ENCODE results near the gene TICAM2.

TICAM2 gene

DNA sequence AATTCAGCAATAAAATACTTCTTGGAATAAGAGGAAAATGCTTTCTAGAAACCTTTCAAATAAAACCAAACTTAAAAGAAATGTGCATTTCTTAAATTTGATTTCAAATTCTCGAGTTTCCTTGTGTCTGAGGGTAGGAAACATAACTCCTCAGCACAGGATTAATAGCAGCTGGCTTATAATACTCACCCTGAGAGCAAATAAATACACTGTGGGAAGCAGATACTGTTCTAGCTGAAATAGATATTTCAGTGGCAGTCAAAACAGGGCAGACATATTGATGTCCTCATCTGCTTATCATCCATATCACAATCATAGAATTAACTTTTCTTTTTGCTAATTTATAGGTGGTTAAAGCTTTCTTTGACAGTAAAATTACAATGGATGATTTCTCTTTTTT, 33.6 kb downstream of the TICAM2 start:
- no peak overlapping the region for H3K27ac Mint-ChIP-seq
- H3K4me1 Mint-ChIP-seq (ENCODE audit: low read depth), result no peaks in the 10 kb centered on the region
- no peak for DNase-seq
- H3K27me3 Mint-ChIP-seq, result peaks cover 10% of the 10 kb centered on the region
- H3K4me3 Mint-ChIP-seq, result no peak overlapping the region
- no peaks in the 10 kb centered on the region for H3K9me3 Mint-ChIP-seq
- no peaks in the 10 kb centered on the region for H3K36me3 Mint-ChIP-seq (ENCODE audit: low read depth)

- Mint-ChIP-seq H3K27ac (no peak overlapping the region), H3K27me3 (peaks cover 19% of the 10 kb centered on the region), H3K4me1 (ENCODE audit: low read depth) (no peaks in the 10 kb centered on the region), H3K36me3 (ENCODE audit: low read depth) (no peaks in the 10 kb centered on the region), H3K4me3 (no peak overlapping the region), H3K9me3 (no peaks in the 10 kb centered on the region)
- DNase-seq, result no peak
Observed at GRCh38 chr5:115565233-115565632, 37.0 kb downstream of the TICAM2 start.

DNA sequence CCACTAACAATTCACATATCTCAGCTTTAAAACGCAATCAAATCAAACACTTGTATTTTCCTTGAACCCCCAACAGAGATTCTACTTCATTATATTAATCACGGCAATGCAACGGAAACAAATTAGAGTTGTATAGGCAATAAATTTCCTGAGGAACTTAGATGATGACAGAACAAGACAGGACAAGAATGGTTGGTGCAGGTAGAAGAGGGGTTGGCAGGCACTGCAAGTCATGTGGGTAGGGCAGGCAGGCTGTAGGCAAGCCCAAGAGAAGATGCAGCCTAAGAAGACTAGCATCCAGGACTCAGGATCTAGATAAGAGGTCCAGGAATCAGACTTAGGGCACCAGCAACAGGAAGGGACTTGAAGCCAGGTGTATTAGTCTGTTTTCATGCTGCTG, 41.1 kb downstream of the TICAM2 start:
- Mint-ChIP-seq H3K4me3 (no peak overlapping the region), H3K27me3 (peaks cover 29% of the 10 kb centered on the region), H3K36me3 (ENCODE audit: low read depth) (no peaks in the 10 kb centered on the region), H3K9me3 (no peaks in the 10 kb centered on the region), H3K4me1 (ENCODE audit: low read depth) (no peaks in the 10 kb centered on the region), H3K27ac (no peak overlapping the region)
- DNase-seq, result no peak

GRCh38 chr5:115559524-115559923, 42.8 kb downstream of the TICAM2 start:
- Mint-ChIP-seq H3K36me3 (ENCODE audit: low read depth) (no peaks in the 10 kb centered on the region), H3K9me3 (no peaks in the 10 kb centered on the region), H3K4me1 (ENCODE audit: low read depth) (no peaks in the 10 kb centered on the region), H3K4me3 (no peak overlapping the region), H3K27ac (no peak overlapping the region), H3K27me3 (peaks cover 29% of the 10 kb centered on the region)
- DNase-seq, result no peak

DNA sequence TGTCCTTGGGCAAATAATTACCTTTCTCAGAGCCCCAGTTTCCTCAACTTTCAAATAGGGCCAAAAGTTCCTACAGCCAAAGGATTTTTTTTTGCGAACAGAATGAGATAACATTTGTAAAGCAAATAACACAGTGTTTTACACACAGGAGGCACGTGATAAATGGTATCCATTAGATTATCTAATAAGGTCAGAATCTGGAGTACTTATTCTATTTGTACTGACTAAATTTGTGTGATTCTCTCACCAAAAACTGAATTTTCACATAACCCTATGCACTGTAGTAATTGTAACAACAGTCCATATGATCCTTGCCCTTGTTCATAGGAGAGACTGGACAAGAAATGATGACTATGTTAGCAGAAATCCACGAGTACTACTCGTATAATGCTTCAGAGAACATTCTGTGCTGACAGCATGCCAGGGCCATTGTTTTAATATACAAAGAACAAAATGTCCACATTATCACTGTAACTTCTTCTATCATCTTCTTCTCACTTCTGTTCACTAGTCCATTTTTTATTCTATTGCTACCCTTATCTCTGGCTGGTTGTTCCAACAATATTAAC, 43.8 kb downstream of the TICAM2 start:
- H3K27me3 Mint-ChIP-seq, result peaks cover 26% of the 10 kb centered on the region
- H3K27ac Mint-ChIP-seq, result no peak overlapping the region
- H3K36me3 Mint-ChIP-seq (ENCODE audit: low read depth), result no peaks in the 10 kb centered on the region
- no peak overlapping the region for H3K4me3 Mint-ChIP-seq
- no peak for DNase-seq
- no peaks in the 10 kb centered on the region for H3K4me1 Mint-ChIP-seq (ENCODE audit: low read depth)
- H3K9me3 Mint-ChIP-seq, result no peaks in the 10 kb centered on the region

GRCh38 chr5:115557667-115558387, 44.5 kb downstream of the TICAM2 start:
- Mint-ChIP-seq H3K36me3 (ENCODE audit: low read depth) (no peaks in the 10 kb centered on the region), H3K9me3 (no peaks in the 10 kb centered on the region), H3K4me1 (ENCODE audit: low read depth) (no peaks in the 10 kb centered on the region), H3K27ac (no peak overlapping the region), H3K27me3 (peaks cover 23% of the 10 kb centered on the region), H3K4me3 (no peak overlapping the region)
- no peak for DNase-seq

GRCh38 chr5:115556276-115556675, 46.0 kb downstream of the TICAM2 start:
- H3K4me1 Mint-ChIP-seq (ENCODE audit: low read depth), result no peaks in the 10 kb centered on the region
- peaks cover 18% of the 10 kb centered on the region for H3K27me3 Mint-ChIP-seq
- no peaks in the 10 kb centered on the region for H3K9me3 Mint-ChIP-seq
- DNase-seq, result no peak
- H3K4me3 Mint-ChIP-seq, result no peak overlapping the region
- H3K27ac Mint-ChIP-seq, result no peak overlapping the region
- no peaks in the 10 kb centered on the region for H3K36me3 Mint-ChIP-seq (ENCODE audit: low read depth)

DNA sequence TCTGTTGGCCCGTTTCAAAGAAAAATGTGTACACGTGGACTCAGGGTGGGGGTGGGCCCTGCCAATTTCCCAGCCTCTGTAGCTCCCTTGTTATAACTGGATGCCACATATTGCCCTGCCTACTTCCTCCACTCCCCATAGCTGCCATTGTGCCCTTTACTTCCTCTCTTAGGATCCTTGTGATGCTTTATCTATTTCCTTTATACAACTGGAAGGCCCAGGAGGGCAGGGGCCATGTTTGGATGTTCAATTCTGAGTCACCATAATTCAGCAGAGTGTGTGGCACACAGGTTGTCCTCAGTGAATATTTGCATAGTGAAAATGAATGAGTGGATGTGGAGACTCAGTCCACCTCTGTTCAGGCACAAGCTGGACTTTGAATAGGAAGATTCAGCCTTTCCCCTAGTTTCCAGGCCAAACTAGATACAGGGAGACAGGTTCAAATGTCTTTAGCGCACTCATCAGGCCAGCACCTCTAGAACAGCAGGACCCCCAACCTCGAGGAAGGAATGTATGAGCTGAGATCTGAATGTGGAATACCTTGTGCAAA, 47.1 kb downstream of the TICAM2 start:
- H3K27ac Mint-ChIP-seq, result no peak overlapping the region
- H3K4me3 Mint-ChIP-seq, result no peak overlapping the region
- H3K27me3 Mint-ChIP-seq, result peaks cover 9% of the 10 kb centered on the region
- H3K36me3 Mint-ChIP-seq (ENCODE audit: low read depth), result no peaks in the 10 kb centered on the region
- no peaks in the 10 kb centered on the region for H3K4me1 Mint-ChIP-seq (ENCODE audit: low read depth)
- no peak for DNase-seq
- no peaks in the 10 kb centered on the region for H3K9me3 Mint-ChIP-seq

GRCh38 chr5:115553082-115553481, 49.2 kb downstream of the TICAM2 start:
- Mint-ChIP-seq H3K9me3 (no peaks in the 10 kb centered on the region), H3K4me1 (ENCODE audit: low read depth) (peaks cover 4% of the 10 kb centered on the region), H3K27me3 (peaks cover 3% of the 10 kb centered on the region), H3K4me3 (no peak overlapping the region), H3K36me3 (ENCODE audit: low read depth) (no peaks in the 10 kb centered on the region), H3K27ac (no peak overlapping the region)
- DNase-seq, result no peak

- Mint-ChIP-seq H3K9me3 (no peaks in the 10 kb centered on the region), H3K27me3 (no peaks in the 10 kb centered on the region), H3K27ac (no peak overlapping the region), H3K4me1 (ENCODE audit: low read depth) (peaks cover 4% of the 10 kb centered on the region), H3K4me3 (no peak overlapping the region), H3K36me3 (ENCODE audit: low read depth) (no peaks in the 10 kb centered on the region)
- DNase-seq, result no peak
Observed at GRCh38 chr5:115551415-115551814, 50.9 kb downstream of the TICAM2 start.

DNA sequence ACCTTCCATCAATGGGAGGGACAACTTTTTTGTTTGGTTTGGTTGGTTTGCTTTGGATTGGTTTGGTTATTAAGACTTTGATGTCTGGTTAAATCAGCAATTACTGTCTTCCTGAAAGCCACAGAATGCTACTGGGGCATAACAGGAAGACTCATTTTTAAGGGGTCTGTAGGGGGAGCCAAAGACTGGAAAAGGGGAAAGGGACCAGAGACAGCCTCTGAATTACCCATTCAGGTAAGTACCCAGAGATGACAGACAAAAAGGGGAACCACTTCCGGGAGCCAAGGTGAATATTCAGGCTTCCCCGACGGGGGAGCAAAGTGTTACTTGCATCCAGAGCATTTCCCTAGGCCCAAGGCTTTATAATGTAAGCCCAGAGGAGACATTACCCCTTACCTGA, 53.1 kb downstream of the TICAM2 start:
- H3K4me3 Mint-ChIP-seq, result no peak overlapping the region
- no peaks in the 10 kb centered on the region for H3K27me3 Mint-ChIP-seq
- H3K36me3 Mint-ChIP-seq (ENCODE audit: low read depth), result peaks cover 10% of the 10 kb centered on the region
- no peak overlapping the region for H3K27ac Mint-ChIP-seq
- DNase-seq, result no peak
- H3K9me3 Mint-ChIP-seq, result peaks cover 6% of the 10 kb centered on the region
- H3K4me1 Mint-ChIP-seq (ENCODE audit: low read depth), result peaks cover 11% of the 10 kb centered on the region

GRCh38 chr5:115548683-115549082, 53.6 kb downstream of the TICAM2 start:
- no peak overlapping the region for H3K27ac Mint-ChIP-seq
- no peak overlapping the region for H3K4me3 Mint-ChIP-seq
- H3K27me3 Mint-ChIP-seq, result no peaks in the 10 kb centered on the region
- DNase-seq, result no peak
- peaks cover 6% of the 10 kb centered on the region for H3K9me3 Mint-ChIP-seq
- peaks cover 11% of the 10 kb centered on the region for H3K4me1 Mint-ChIP-seq (ENCODE audit: low read depth)
- peaks cover 15% of the 10 kb centered on the region for H3K36me3 Mint-ChIP-seq (ENCODE audit: low read depth)

DNA sequence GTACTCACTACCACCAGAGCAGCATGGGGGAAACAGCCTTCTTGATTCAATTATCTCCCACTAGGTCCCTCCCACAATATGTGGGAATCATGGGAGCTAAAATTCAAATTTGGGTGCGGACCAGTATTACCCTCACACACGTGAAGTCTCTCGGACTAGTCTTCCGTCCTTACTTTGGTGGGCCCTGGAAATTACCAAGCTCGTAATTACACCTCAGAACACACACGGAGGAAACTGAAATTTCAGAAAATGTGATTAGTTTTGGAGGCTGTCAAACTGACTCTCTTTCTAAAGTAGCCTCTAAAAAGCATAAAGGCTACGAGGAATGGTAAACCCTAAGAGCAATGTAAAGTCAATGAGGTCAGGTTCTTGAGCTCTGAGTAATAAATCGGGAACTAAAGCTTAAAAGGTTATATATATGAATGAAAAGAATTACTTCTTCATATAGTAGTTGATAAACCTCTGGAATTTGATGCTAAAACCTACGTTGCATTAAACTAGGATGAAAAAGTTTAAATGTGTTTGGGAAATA, 56.9 kb downstream of the TICAM2 start:
- DNase-seq, result no peak
- Mint-ChIP-seq H3K9me3 (peaks cover 6% of the 10 kb centered on the region), H3K36me3 (ENCODE audit: low read depth) (peaks cover 47% of the 10 kb centered on the region), H3K27me3 (no peaks in the 10 kb centered on the region), H3K4me3 (peak overlapping the region; percentile 96), H3K4me1 (ENCODE audit: low read depth) (peaks cover 37% of the 10 kb centered on the region), H3K27ac (peak overlapping the region; percentile 99)

GRCh38 chr5:115544436-115545350, 57.6 kb downstream of the TICAM2 start, which contains the start of gene FEM1C:
TSS of gene FEM1C (minus strand) at chr5:115544775. CDS start at chr5:115543493, 1,282 bp downstream.
- H3K9me3 Mint-ChIP-seq, result peaks cover 6% of the 10 kb centered on the region
- peak within 1 kb of the TSS; percentile 99 for H3K27ac Mint-ChIP-seq
- H3K4me1 Mint-ChIP-seq (ENCODE audit: low read depth), result peaks cover 44% of the 10 kb centered on the region
- peak within 1 kb of the TSS; percentile 96 for H3K4me3 Mint-ChIP-seq
- H3K27me3 Mint-ChIP-seq, result no peaks in the 10 kb centered on the region
- peaks cover 55% of the 10 kb centered on the region for H3K36me3 Mint-ChIP-seq (ENCODE audit: low read depth)
- DNase-seq, result peak; percentile 98
